HG02938 (cell line): ENCODE data around the gene TMEM150C.

Experiments used
- ATAC-seq: cut with Tn5 transposase; IDR thresholded peaks from one replicate; pipeline ENCODE4 v1.9.1; 2021; ENCODE audit warnings: mild to moderate bottlenecking, moderate library complexity; ENCODE audit not compliant: unreplicated experiment

Gene TMEM150C

GRCh38 chr4:82561786-82562563 lies at the start of gene TMEM150C:
Gene TMEM150C, minus strand, starts transcription at chr4:82561988. Its CDS starts 57,331 bp downstream, at chr4:82504657.
- ATAC-seq = no peak

GRCh38 chr4:82611527-82611926 lies 49.7 kb upstream of the TMEM150C start:
- ATAC-seq = no peak

GRCh38 chr4:82610041-82610440 lies 48.3 kb upstream of the TMEM150C start:
- ATAC-seq = no peak

GRCh38 chr4:82606622-82607021 lies 44.8 kb upstream of the TMEM150C start:
- no peak for ATAC-seq

GRCh38 chr4:82604522-82604921 lies 42.7 kb upstream of the TMEM150C start:
- no peak for ATAC-seq

- ATAC-seq = no peak
Measured at GRCh38 chr4:82601242-82602015, 39.6 kb upstream of the TMEM150C start.

GRCh38 chr4:82599336-82599735 lies 37.5 kb upstream of the TMEM150C start:
- no peak for ATAC-seq

- ATAC-seq = no peak
Measured at GRCh38 chr4:82594456-82594855, 32.7 kb upstream of the TMEM150C start.

- no peak for ATAC-seq
Measured at GRCh38 chr4:82593411-82593810, 31.6 kb upstream of the TMEM150C start.

GRCh38 chr4:82592639-82593038 lies 30.9 kb upstream of the TMEM150C start:
- no peak for ATAC-seq

GRCh38 chr4:82591592-82591991 lies 29.8 kb upstream of the TMEM150C start:
- no peak for ATAC-seq

GRCh38 chr4:82589756-82590155 lies 28.0 kb upstream of the TMEM150C start:
- no peak for ATAC-seq

GRCh38 chr4:82588771-82589270 lies 27.0 kb upstream of the TMEM150C start:
- ATAC-seq = no peak

GRCh38 chr4:82587826-82588540 lies 26.2 kb upstream of the TMEM150C start:
- no peak for ATAC-seq

- no peak for ATAC-seq
Measured at GRCh38 chr4:82585690-82586435, 24.1 kb upstream of the TMEM150C start.

- ATAC-seq = no peak
Measured at GRCh38 chr4:82584931-82585330, 23.1 kb upstream of the TMEM150C start.

- ATAC-seq = no peak
Measured at GRCh38 chr4:82583897-82584587, 22.3 kb upstream of the TMEM150C start.

GRCh38 chr4:82579932-82580331 lies 18.1 kb upstream of the TMEM150C start:
- no peak for ATAC-seq

- no peak for ATAC-seq
Measured at GRCh38 chr4:82578935-82579334, 17.1 kb upstream of the TMEM150C start.

- no peak for ATAC-seq
Measured at GRCh38 chr4:82577451-82577850, 15.7 kb upstream of the TMEM150C start.
